ENCODE measurements around the gene CADM1. TPM values are rescaled to one million over a fixed set of nuclear protein-coding genes. Genes with fewer than 3 reads are reported as not detected.
A peak's percentile ranks its signal among the peaks of the same experiment; 100 is the strongest.

Gene CADM1
- total and polyA plus RNA-seq, 2 donors (not counting 1 experiment from before 2014, with no cell fraction given) = 15.4 to 86.0 TPM

DNA sequence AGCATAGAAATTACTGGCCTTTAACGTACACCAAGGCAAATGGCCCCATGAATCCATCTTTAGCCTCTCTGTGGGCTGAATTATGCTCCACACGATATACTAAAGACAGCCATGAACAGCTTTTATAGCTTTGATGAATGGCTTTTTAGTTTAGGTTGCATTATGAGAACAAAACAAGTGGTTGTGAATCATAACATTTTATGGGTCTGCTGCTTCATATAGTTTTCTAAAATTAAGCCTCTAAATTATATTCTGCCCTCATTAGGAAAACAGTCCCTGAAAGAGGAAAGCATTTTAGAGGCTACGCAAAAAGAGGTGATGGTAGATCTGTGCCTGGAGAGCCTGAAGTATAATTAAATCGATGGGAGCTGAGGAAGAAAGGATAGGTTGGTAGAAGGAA, 221.3 kb downstream of the CADM1 start:
- TF ChIP-seq, protein P1, sequence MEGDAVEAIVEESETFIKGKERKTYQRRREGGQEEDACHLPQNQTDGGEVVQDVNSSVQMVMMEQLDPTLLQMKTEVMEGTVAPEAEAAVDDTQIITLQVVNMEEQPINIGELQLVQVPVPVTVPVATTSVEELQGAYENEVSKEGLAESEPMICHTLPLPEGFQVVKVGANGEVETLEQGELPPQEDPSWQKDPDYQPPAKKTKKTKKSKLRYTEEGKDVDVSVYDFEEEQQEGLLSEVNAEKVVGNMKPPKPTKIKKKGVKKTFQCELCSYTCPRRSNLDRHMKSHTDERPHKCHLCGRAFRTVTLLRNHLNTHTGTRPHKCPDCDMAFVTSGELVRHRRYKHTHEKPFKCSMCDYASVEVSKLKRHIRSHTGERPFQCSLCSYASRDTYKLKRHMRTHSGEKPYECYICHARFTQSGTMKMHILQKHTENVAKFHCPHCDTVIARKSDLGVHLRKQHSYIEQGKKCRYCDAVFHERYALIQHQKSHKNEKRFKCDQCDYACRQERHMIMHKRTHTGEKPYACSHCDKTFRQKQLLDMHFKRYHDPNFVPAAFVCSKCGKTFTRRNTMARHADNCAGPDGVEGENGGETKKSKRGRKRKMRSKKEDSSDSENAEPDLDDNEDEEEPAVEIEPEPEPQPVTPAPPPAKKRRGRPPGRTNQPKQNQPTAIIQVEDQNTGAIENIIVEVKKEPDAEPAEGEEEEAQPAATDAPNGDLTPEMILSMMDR (conservative IDR thresholded peaks at IDR 0.05 in 1 of 2, IDR thresholded peaks at IDR 0.05 in 1 of 2; ENCODE audit: low read depth in 1 of 2, low read length in 2 of 2) = no peak
- no peak for TF ChIP-seq EZH2 (IDR thresholded peaks at IDR 0.05; ENCODE audit: low read length, missing control alignments)
- no peak overlapping the region for H3K27ac ChIP-seq (ENCODE audit: insufficient read depth, low read length)
- no peaks in the 10 kb centered on the region for H3K9me3 ChIP-seq (ENCODE audit: control insufficient read depth, insufficient read depth, low read depth, low read length)
- no peaks in the 10 kb centered on the region for H3K27me3 ChIP-seq (ENCODE audit: control insufficient read depth, insufficient read depth, low read length)
- H3K9ac ChIP-seq (ENCODE audit: insufficient read depth, low read length) = no peak overlapping the region
- no peaks in the 10 kb centered on the region for H3K79me2 ChIP-seq (ENCODE audit: control insufficient read depth, insufficient read depth, low read length)
- no peak for DNase-seq (ENCODE audit: low read depth in 2 of 2)
- no peak overlapping the region for H3K4me2 ChIP-seq (ENCODE audit: extremely low read depth, insufficient read depth, low read length)
- H3K4me1 ChIP-seq (ENCODE audit: control insufficient read depth, extremely low read depth, insufficient read depth, low read length) = no peaks in the 10 kb centered on the region
- H4K20me1 ChIP-seq (ENCODE audit: control insufficient read depth, extremely low read depth, insufficient read depth, low read length) = no peaks in the 10 kb centered on the region
- no peaks in the 10 kb centered on the region for H3K36me3 ChIP-seq (ENCODE audit: control insufficient read depth, insufficient read depth, low read length)
- H2AFZ ChIP-seq (ENCODE audit: low read length) = no peak overlapping the region
- no peak overlapping the region for H3K4me3 ChIP-seq (replicated peaks in 1 of 4; ENCODE audit: control extremely low read depth in 1 of 4, insufficient read depth in 1 of 4, low read depth in 3 of 4, low read length in 4 of 4)

DNA sequence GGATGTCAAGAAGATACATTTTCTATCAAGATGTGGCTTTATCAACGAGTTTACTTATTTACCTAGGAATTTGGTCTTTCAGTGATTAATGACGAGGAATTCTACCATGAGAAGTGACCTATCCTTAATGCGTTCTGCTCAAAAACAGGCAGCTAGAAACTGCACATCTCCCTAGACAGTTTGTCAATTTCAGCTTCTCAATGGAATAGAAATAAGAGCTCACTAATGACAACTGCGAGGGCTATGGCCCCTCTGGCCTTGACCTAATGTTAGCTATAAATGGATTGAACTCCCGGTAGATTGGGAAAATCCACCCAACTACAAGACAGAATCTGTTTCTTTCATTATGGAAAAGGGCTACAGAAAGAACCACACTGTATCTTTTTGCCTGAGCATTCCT, 223.4 kb downstream of the CADM1 start:
- Histone ChIP-seq H4K20me1 (ENCODE audit: control insufficient read depth, extremely low read depth, insufficient read depth, low read length) (no peaks in the 10 kb centered on the region), H3K4me2 (ENCODE audit: extremely low read depth, insufficient read depth, low read length) (no peak overlapping the region), H3K79me2 (ENCODE audit: control insufficient read depth, insufficient read depth, low read length) (no peaks in the 10 kb centered on the region), H3K9ac (ENCODE audit: insufficient read depth, low read length) (no peak overlapping the region), H3K27me3 (ENCODE audit: control insufficient read depth, insufficient read depth, low read length) (no peaks in the 10 kb centered on the region), H3K36me3 (ENCODE audit: control insufficient read depth, insufficient read depth, low read length) (no peaks in the 10 kb centered on the region), H3K4me3 (replicated peaks in 1 of 4; ENCODE audit: control extremely low read depth in 1 of 4, insufficient read depth in 1 of 4, low read depth in 3 of 4, low read length in 4 of 4) (no peak overlapping the region), H2AFZ (ENCODE audit: low read length) (no peak overlapping the region), H3K4me1 (ENCODE audit: control insufficient read depth, extremely low read depth, insufficient read depth, low read length) (no peaks in the 10 kb centered on the region), H3K9me3 (ENCODE audit: control insufficient read depth, insufficient read depth, low read depth, low read length) (no peaks in the 10 kb centered on the region), H3K27ac (ENCODE audit: insufficient read depth, low read length) (no peak overlapping the region)
- DNase-seq (ENCODE audit: low read depth in 2 of 2) = no peak
- TF ChIP-seq, protein P1 (conservative IDR thresholded peaks at IDR 0.05 in 1 of 2, IDR thresholded peaks at IDR 0.05 in 1 of 2; ENCODE audit: low read depth in 1 of 2, low read length in 2 of 2) = no peak
- TF ChIP-seq EZH2 (IDR thresholded peaks at IDR 0.05; ENCODE audit: low read length, missing control alignments) = no peak

DNA sequence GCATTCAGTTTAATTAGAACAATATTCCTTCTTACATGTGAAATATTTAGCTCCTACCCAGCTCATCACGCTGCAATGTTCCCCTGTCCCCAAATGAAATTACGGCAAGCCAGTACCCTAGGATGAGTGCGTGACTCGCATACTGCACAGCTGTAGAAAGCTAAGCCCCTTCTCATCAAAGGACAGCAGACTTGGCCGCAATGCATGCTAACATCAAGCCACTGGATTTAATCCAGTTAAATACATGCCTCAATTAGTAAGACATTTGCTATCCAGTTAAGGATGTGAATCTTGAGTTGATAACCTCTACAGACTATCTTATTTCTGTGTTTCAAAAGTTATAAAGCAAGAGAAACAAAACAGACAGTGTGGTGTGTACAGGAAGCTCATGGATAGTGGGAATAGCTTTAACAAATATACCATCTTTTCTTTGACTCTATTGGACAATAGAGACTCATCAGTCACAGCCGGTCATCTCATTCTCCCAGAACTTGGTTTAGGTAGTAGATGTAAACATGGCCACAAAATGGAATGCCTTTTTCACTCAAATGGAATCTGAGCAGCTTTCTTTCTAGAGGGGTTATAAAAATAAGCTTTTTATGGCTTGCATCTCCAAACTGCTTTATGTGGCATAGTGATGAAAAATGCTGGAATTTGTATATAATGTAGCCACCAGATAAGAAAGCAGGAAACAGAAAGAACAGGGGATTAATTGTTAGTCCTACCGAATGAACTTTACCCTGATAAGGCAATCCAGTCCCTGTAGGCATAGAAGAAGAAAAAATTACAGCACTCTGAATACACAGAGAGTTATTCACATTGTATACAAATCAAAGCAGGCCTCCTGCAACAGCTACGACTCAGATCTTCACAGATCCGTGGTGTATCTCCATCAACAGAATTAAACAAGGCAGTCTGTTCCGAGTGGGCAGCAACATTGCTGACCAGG, 224.1 kb downstream of the CADM1 start:
- Histone ChIP-seq H2AFZ (ENCODE audit: low read length) (no peak overlapping the region), H3K36me3 (ENCODE audit: control insufficient read depth, insufficient read depth, low read length) (no peaks in the 10 kb centered on the region), H3K79me2 (ENCODE audit: control insufficient read depth, insufficient read depth, low read length) (no peaks in the 10 kb centered on the region), H4K20me1 (ENCODE audit: control insufficient read depth, extremely low read depth, insufficient read depth, low read length) (no peaks in the 10 kb centered on the region), H3K4me1 (ENCODE audit: control insufficient read depth, extremely low read depth, insufficient read depth, low read length) (no peaks in the 10 kb centered on the region), H3K9ac (ENCODE audit: insufficient read depth, low read length) (no peak overlapping the region), H3K9me3 (ENCODE audit: control insufficient read depth, insufficient read depth, low read depth, low read length) (no peaks in the 10 kb centered on the region), H3K4me2 (ENCODE audit: extremely low read depth, insufficient read depth, low read length) (no peak overlapping the region), H3K4me3 (replicated peaks in 1 of 4; ENCODE audit: control extremely low read depth in 1 of 4, insufficient read depth in 1 of 4, low read depth in 3 of 4, low read length in 4 of 4) (no peak overlapping the region), H3K27ac (ENCODE audit: insufficient read depth, low read length) (no peak overlapping the region), H3K27me3 (ENCODE audit: control insufficient read depth, insufficient read depth, low read length) (no peaks in the 10 kb centered on the region)
- DNase-seq (ENCODE audit: low read depth in 2 of 2) = peak; percentile 42 to 89
- no peak for TF ChIP-seq EZH2 (IDR thresholded peaks at IDR 0.05; ENCODE audit: low read length, missing control alignments)
- TF ChIP-seq, protein P1 (conservative IDR thresholded peaks at IDR 0.05 in 1 of 2, IDR thresholded peaks at IDR 0.05 in 1 of 2; ENCODE audit: low read depth in 1 of 2, low read length in 2 of 2) = no peak
